Common myeloid progenitor, CD34-positive (primary cell): ENCODE data around the gene DTD1.

Source experiments
- CTCF ChIA-PET: fragments of 350-600 bp; sonication (Branson Sonifier 250); formaldehyde crosslinking; loops from one replicate; lab custom pipeline; 2021; ENCODE audit warnings: antibody characterized with exemption; lab: Charles Lee
- POLR2A ChIA-PET: fragments of 350-600 bp; sonication (Branson Sonifier 250); formaldehyde crosslinking; loops from one replicate; lab custom pipeline; 2021; ENCODE audit warnings: antibody characterized with exemption; lab: Charles Lee
- DNase-seq, 3 donors: peaks; one replicate each; pipeline versions ENCODE4 v3.0.0 to v3.0.0-alpha.2; 2013
- H3K27ac ChIP-seq, 2 experiments: 1 replicate in 1 of 2; 2 replicates in 1 of 2; pipeline ENCODE4 v1.7.0; 2013; ENCODE audit warnings: inconsistent platforms in 2 of 2, low read length in 2 of 2, mild to moderate bottlenecking in 2 of 2, low read depth in 1 of 2, moderate library complexity in 1 of 2; ENCODE audit not compliant: severe bottlenecking in 2 of 2, insufficient read depth in 1 of 2, poor library complexity in 1 of 2
- H3K27me3 ChIP-seq, 5 experiments: replicated peaks in 2 of 5; 1 replicate in 3 of 5; 2 replicates in 2 of 5; pipeline versions ENCODE4 v1.6.1 to v1.7.0; 2013; ENCODE audit warnings: low read length in 4 of 5, mild to moderate bottlenecking in 2 of 5, moderate library complexity in 2 of 5, inconsistent platforms in 1 of 5; ENCODE audit not compliant: insufficient read depth in 5 of 5, control insufficient read depth in 4 of 5
- H3K36me3 ChIP-seq, 4 experiments: 1 replicate in 2 of 4; 2 replicates in 2 of 4; pipeline versions ENCODE4 v1.6.1 to v1.7.0; 2013; ENCODE audit warnings: low read length in 3 of 4, control low read depth in 1 of 4, mild to moderate bottlenecking in 1 of 4; ENCODE audit not compliant: control insufficient read depth in 4 of 4, insufficient read depth in 4 of 4
- H3K4me1 ChIP-seq, 4 experiments: 1 replicate in 3 of 4; 2 replicates in 1 of 4; pipeline versions ENCODE4 v1.6.1 to v1.7.1; 2013; ENCODE audit warnings: low read length in 3 of 4, mild to moderate bottlenecking in 3 of 4, control low read depth in 1 of 4, inconsistent platforms in 1 of 4, moderate library complexity in 1 of 4; ENCODE audit not compliant: control insufficient read depth in 4 of 4, insufficient read depth in 4 of 4; ENCODE audit errors: control extremely low read depth in 1 of 4
- H3K4me3 ChIP-seq, 7 experiments: 1 replicate in 4 of 7; 2 replicates in 3 of 7; pipeline versions ENCODE4 v1.5.1 to v1.7.0; 2013; ENCODE audit warnings: mild to moderate bottlenecking in 7 of 7, low read length in 6 of 7, moderate library complexity in 6 of 7, inconsistent platforms in 2 of 7, low read depth in 2 of 7, control low read depth in 1 of 7; ENCODE audit not compliant: insufficient read depth in 4 of 7, control insufficient read depth in 1 of 7; ENCODE audit errors: extremely low read depth in 1 of 7
- H3K9me3 ChIP-seq, 5 experiments: 1 replicate in 4 of 5; 2 replicates in 1 of 5; pipeline versions ENCODE4 v1.6.1 to v1.7.1; 2013; ENCODE audit warnings: low read length in 4 of 5, mild to moderate bottlenecking in 2 of 5, inconsistent platforms in 1 of 5, low read depth in 1 of 5, moderate library complexity in 1 of 5; ENCODE audit not compliant: control insufficient read depth in 4 of 5, insufficient read depth in 2 of 5; ENCODE audit errors: control extremely low read depth in 1 of 5
- WGBS: methylation state at CpG from one replicate; pipeline ENCODE4 v1.1.5; 2013; ENCODE audit not compliant: insufficient coverage; 5-methylcytosine and 5-hydroxymethylcytosine counted together

DTD1 gene

GRCh38 chr20:18692447-18692846 lies 104.6 kb downstream of the DTD1 start:
- H3K36me3 ChIP-seq = peaks cover 0 to 3% (median 0%) of the 10 kb centered on the region in 4 experiments
- POLR2A ChIA-PET = no interaction called here
- no peak overlapping the region for H3K27ac ChIP-seq
- no peak overlapping the region for H3K4me3 ChIP-seq
- H3K9me3 ChIP-seq = no peaks in the 10 kb centered on the region
- no peaks in the 10 kb centered on the region for H3K4me1 ChIP-seq
- DNase-seq = no peak
- H3K27me3 ChIP-seq = no peaks in the 10 kb centered on the region
- WGBS = no CpG with 5 or more reads among the region's 1 CpG
- CTCF ChIA-PET = no interaction called here

GRCh38 chr20:18694071-18694470 lies 106.2 kb downstream of the DTD1 start:
- ChIA-PET CTCF (no interaction called here), POLR2A (no interaction called here)
- H3K27me3 ChIP-seq = no peaks in the 10 kb centered on the region
- no peak overlapping the region for H3K4me3 ChIP-seq
- no peak overlapping the region for H3K27ac ChIP-seq
- H3K9me3 ChIP-seq = no peaks in the 10 kb centered on the region
- no peak for DNase-seq
- WGBS = 100% methylated on average over 4 of the region's 6 CpGs
- H3K4me1 ChIP-seq = no peaks in the 10 kb centered on the region
- H3K36me3 ChIP-seq = peaks cover 0 to 3% (median 1%) of the 10 kb centered on the region in 4 experiments

- POLR2A ChIA-PET = no interaction called here
- Histone ChIP-seq H3K27me3 (no peaks in the 10 kb centered on the region), H3K4me1 (no peaks in the 10 kb centered on the region), H3K9me3 (no peaks in the 10 kb centered on the region), H3K27ac (no peak overlapping the region), H3K4me3 (no peak overlapping the region), H3K36me3 (peaks cover 0 to 3% (median 1%) of the 10 kb centered on the region in 4 experiments)
- CTCF ChIA-PET = interaction anchor here (1.1 kb wide), 1 partner anchor 63 kb away, joined by 4 read pairs; no protein-coding TSS in a partner anchor
- WGBS = 96% methylated on average over 3 of the region's 5 CpGs
- DNase-seq = no peak
Observed at GRCh38 chr20:18695175-18695574, 107.3 kb downstream of the DTD1 start.

- Histone ChIP-seq H3K4me1 (no peaks in the 10 kb centered on the region), H3K27me3 (no peaks in the 10 kb centered on the region), H3K27ac (no peak overlapping the region), H3K9me3 (no peaks in the 10 kb centered on the region), H3K4me3 (no peak overlapping the region), H3K36me3 (peaks cover 0 to 3% (median 1%) of the 10 kb centered on the region in 4 experiments)
- no peak for DNase-seq
- 100% methylated on average over 3 of the region's 4 CpGs for WGBS
- ChIA-PET CTCF (no interaction called here), POLR2A (no interaction called here)
Observed at GRCh38 chr20:18698735-18699380, 111.0 kb downstream of the DTD1 start.

GRCh38 chr20:18701969-18702368 lies 114.1 kb downstream of the DTD1 start:
- Histone ChIP-seq H3K27me3 (no peaks in the 10 kb centered on the region), H3K4me1 (peaks cover 3 to 11% (median 9%) of the 10 kb centered on the region in 4 experiments), H3K4me3 (no peak overlapping the region), H3K36me3 (peaks cover 0 to 3% (median 0%) of the 10 kb centered on the region in 4 experiments), H3K27ac (no peak overlapping the region), H3K9me3 (no peaks in the 10 kb centered on the region)
- WGBS = no CpG with 5 or more reads among the region's 3 CpGs
- no peak for DNase-seq
- CTCF ChIA-PET = no interaction called here
- POLR2A ChIA-PET = no interaction called here

GRCh38 chr20:18702736-18703135 lies 114.9 kb downstream of the DTD1 start:
- CTCF ChIA-PET = no interaction called here

GRCh38 chr20:18705490-18705889 lies 117.6 kb downstream of the DTD1 start:
- DNase-seq = no peak
- Histone ChIP-seq H3K4me1 (peaks cover 3 to 11% (median 9%) of the 10 kb centered on the region in 4 experiments), H3K27ac (no peak overlapping the region), H3K27me3 (no peaks in the 10 kb centered on the region), H3K36me3 (no peaks in the 10 kb centered on the region), H3K9me3 (no peaks in the 10 kb centered on the region), H3K4me3 (no peak overlapping the region)
- ChIA-PET POLR2A (no interaction called here), CTCF (interaction anchor here (0.6 to 2.2 kb wide), 4 partner anchors 9 to 73 kb away, joined by 3 to 4 read pairs (median 3); no protein-coding TSS in a partner anchor)
- 100% methylated on average over 2 of the region's 3 CpGs for WGBS

More at GRCh38 chr20:18702736-18703135, 114.9 kb downstream of the DTD1 start:
- no peak for DNase-seq
- no peak overlapping the region for H3K27ac ChIP-seq
- 92% methylated on average over 1 of the region's 3 CpGs for WGBS
- POLR2A ChIA-PET = no interaction called here
- peaks cover 0 to 3% (median 0%) of the 10 kb centered on the region in 4 experiments for H3K36me3 ChIP-seq
- H3K9me3 ChIP-seq = no peaks in the 10 kb centered on the region
- H3K27me3 ChIP-seq = no peaks in the 10 kb centered on the region
- peaks cover 3 to 11% (median 9%) of the 10 kb centered on the region in 4 experiments for H3K4me1 ChIP-seq
- H3K4me3 ChIP-seq = no peak overlapping the region
